ENCODE data around the gene SLC39A10.

The SLC39A10 gene

DNA sequence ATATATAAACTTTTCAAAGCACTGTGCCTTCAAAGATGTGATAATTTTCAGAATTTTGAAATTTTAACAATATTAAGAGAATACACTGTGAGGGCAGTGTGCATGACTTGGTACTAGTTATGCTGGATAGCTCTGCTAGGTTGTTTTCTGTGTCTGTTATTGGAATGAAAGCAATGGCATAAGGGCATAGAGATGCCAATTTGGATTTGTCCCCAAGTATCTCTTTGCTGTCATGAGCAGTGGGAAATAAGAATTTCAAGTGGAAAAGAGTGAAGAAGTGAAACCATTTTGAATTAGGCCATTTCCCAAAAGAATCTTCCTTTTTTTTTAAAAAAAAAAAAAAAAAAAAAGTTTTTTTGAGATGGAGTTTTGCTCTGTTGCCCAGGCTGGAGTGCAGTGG is 76.8 kb downstream of the SLC39A10 start:
- DNase-seq, result no peak

DNA sequence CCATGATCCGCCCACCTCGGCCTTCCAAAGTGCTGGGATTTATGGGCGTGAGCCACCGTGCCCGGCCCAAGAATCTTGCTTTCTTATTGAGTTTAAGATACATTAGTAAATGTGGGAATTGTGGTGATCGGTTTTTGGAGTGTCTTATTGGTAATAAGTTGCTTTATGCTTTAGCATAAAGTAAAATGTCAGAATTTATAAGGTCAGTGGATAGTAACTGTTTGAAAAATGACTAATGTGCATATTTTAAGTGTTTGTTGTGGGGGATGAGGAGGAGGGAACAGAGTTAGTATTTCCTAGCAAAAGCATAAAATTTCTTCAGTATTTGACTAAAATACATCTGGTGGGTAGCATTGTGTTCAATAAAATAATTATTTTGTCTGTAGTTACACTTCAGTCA is 77.4 kb downstream of the SLC39A10 start:
- DNase-seq, result peak; percentile 10

GRCh38 chr2:195734931-195735330 is 77.9 kb downstream of the SLC39A10 start:
- no peak for DNase-seq

DNA sequence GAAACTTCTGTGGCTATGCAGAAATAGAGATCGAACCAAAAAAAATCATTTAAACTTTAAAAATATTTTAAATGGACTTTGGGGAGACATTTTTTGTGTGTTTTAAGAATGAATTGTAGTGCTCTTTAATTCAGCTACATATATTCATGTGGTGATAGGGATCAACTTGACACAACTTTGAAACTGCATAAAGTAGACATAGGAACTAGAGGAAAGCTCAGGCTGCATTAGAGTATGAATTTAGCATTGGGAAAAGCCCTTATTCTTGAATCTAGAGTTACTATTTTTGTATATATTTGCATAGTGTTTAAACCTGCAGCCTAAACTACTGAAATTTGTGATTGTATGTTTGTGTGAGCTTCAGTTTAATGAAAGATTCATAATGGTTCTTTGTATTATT is 78.3 kb downstream of the SLC39A10 start:
- DNase-seq, result no peak

GRCh38 chr2:195737511-195738325 is 80.7 kb downstream of the SLC39A10 start:
- peak; percentile 80 for DNase-seq

GRCh38 chr2:195741191-195741590 is 84.2 kb downstream of the SLC39A10 start:
- no peak for DNase-seq

DNA sequence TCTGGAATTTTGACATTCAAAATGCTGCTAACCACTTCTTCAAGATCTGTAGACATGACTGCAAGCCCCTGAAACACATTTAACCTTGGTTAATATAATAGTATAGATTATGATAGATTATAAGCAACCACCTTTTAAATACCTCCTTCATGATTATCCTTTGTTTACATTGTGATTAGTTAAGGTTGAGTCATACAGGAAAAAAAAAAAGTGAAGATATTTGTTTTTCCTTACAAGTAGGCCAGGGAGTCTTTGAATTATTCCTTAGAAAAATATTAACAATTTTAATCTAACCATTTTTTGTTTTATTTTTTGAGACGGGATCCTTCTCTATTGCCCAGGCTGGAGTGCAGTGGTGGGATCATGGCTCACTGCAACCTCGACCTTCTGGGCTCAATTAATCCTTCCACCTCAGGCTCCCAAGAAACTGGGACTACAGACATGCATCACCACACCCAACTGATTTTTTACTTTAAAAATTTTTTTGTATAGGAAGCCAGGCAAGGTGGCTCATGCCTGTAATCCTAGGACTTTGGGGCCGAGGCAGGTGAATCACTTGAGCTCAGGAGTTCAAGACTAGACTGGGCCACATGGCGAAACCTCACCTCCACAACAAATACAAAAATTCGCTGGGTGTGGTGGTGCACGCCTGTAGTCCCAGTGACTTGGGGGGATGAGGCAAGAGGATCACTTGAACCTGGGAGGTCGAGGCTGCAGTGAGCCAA is 99.4 kb downstream of the SLC39A10 start:
- DNase-seq, result peak; percentile 10

DNA sequence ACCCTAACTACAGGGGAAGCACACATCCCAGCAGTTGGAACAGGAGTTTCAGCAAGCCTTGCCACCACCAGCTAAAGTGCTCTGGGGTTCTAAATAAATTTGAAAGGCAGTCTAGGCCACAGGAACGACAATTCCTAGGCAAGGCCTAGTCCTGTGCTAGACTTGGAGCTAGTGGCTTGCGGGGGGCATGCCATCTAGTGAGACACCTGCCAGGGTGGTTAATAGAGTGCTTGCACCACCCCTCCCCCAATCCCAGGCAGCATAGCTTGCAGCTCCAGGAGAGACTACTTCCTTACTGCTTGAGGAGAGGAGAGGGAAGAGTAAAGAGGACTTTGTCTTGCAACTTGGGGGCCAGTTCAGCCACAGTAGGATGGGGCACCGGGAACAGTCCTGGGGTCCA is 101.8 kb downstream of the SLC39A10 start:
- no peak for DNase-seq

- DNase-seq, result no peak
Observed at GRCh38 chr2:195759877-195760276, 102.9 kb downstream of the SLC39A10 start.

- DNase-seq, result peak; percentile 27
Observed at GRCh38 chr2:195763866-195764265, 106.8 kb downstream of the SLC39A10 start.

- DNase-seq, result no peak
Observed at GRCh38 chr2:195766691-195767090, 109.7 kb downstream of the SLC39A10 start.

DNA sequence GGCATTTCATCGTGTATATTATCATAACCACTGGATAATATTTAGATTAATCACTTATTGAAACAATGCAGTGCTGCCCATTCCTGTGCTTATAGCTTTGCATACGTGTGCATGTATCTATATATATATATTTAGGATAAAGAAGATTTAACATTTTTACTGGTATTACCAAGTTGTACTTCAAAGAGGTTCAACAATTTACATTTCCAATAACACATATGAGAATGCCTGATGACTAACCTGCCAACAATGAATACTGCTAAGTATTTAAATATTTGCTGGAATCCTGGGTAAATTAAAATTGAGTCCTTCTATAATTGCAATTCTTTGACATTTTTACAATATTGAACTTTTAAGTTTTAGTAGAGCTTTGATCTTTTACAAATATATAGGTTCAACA is 111.4 kb downstream of the SLC39A10 start:
- peak; percentile 53 for DNase-seq

GRCh38 chr2:195769975-195770374 is 112.9 kb downstream of the SLC39A10 start:
- no peak for DNase-seq

- no peak for DNase-seq
Observed at GRCh38 chr2:195779491-195779890, 122.5 kb downstream of the SLC39A10 start.

GRCh38 chr2:195782156-195782555 is 125.1 kb downstream of the SLC39A10 start:
- peak; percentile 23 for DNase-seq
